ENCODE measurements around the gene RNF212. TPM values are rescaled to one million over a fixed set of nuclear protein-coding genes. Genes with fewer than 3 reads are reported as not detected.

Gene RNF212
- total RNA-seq, 4 donors from 2014 or later, result 3.4 to 9.3 (median 6.6) TPM

DNA sequence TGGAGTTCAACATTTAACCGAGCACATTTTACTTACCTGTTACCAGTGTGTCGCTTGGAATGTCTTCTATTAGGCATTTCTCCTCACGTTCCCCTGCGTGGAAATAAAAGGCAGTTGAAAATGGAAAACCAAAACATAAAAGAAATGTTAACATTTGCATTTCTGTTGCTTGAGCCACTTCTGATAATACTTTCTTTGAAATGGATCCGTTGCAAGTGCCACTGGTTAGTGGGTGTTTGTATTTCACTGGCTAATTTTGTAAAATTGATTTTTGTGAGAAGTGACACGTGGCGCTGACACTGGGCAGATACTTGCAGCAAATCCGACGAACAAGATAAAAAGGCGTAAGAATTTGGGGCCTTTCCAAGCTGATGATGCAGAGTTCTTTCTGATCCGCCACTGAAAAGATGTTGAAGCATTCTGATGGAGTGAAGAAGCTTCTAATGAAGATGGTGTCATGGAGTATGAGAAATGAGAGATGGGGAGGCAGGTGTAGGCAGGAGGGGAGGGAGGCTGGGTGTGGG is 40.3 kb upstream of the RNF212 start:
- ATAC-seq (ENCODE audit: low FRiP score) (no peak), DNase-seq (ENCODE audit: low spot score) (no peak)
- TF ChIP-seq, protein P1, sequence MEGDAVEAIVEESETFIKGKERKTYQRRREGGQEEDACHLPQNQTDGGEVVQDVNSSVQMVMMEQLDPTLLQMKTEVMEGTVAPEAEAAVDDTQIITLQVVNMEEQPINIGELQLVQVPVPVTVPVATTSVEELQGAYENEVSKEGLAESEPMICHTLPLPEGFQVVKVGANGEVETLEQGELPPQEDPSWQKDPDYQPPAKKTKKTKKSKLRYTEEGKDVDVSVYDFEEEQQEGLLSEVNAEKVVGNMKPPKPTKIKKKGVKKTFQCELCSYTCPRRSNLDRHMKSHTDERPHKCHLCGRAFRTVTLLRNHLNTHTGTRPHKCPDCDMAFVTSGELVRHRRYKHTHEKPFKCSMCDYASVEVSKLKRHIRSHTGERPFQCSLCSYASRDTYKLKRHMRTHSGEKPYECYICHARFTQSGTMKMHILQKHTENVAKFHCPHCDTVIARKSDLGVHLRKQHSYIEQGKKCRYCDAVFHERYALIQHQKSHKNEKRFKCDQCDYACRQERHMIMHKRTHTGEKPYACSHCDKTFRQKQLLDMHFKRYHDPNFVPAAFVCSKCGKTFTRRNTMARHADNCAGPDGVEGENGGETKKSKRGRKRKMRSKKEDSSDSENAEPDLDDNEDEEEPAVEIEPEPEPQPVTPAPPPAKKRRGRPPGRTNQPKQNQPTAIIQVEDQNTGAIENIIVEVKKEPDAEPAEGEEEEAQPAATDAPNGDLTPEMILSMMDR (IDR thresholded peaks at IDR 0.05), result no peak

DNA sequence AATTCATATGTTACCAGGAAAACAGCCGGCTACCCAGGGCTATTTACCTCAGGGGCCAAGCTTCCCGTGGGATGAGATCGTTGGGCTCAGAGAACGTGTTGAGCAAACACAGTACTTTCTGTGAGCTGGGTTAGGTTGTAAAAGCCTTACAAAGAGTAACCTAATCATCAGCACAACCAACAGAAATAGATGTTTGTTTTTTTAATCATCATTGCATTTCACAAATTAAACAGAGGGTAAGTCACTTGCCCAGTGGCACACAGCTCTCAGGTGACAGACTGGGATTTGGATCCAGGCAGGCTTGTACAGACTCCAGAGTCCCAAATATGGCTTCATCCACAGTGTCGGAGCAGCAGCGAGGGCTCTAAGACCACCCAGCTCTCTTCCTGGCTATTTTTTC is 38.9 kb upstream of the RNF212 start:
- TF ChIP-seq, protein P1 (IDR thresholded peaks at IDR 0.05), result no peak
- DNase-seq (ENCODE audit: low spot score) (no peak), ATAC-seq (ENCODE audit: low FRiP score) (no peak)

DNA sequence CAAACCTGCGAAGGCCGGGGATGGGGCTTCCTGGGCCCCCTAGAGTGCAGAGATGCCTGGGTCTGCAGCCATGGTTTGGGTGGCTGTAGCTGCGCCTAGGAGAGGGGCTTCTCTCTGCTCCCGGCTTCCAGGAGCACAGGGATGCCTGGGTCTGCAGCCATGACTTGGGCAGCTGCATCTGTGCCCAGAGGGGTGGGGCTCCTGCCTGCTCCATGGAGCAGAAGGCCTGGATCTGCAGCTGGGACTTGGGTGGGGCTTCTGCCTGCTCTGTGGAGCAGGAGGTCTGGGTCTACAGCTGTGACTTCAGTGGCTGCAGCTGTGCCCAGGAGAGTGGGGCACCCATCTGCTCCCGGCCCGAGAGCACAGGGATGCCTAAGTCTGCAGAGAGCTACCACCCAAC is 38.2 kb upstream of the RNF212 start:
- no peak for DNase-seq (ENCODE audit: low spot score)
- ATAC-seq (ENCODE audit: low FRiP score), result peak; percentile 18
- TF ChIP-seq, protein P1 (IDR thresholded peaks at IDR 0.05), result no peak

DNA sequence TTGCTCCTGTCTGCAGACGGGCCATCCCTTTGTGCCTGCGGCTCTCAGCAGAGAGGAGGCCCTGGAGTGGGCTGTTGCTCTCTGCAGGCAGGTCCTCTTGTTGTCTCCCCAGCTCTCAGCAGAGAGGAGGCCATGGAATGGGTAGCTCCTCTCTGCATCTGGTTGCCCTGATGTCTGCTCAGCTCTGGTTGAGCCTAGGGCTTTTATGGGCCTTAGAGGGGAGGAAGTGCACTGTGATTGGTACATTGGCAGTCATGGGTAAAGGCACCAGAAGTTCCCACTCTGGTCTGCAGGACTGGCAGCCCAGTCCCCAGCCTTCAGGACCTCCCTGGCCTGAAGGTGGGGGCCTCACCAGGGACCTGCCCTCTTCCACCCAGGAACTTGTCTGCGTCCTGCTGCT is 37.5 kb upstream of the RNF212 start:
- ATAC-seq (ENCODE audit: low FRiP score), result no peak
- TF ChIP-seq, protein P1 (IDR thresholded peaks at IDR 0.05), result no peak
- DNase-seq (ENCODE audit: low spot score), result no peak

DNA sequence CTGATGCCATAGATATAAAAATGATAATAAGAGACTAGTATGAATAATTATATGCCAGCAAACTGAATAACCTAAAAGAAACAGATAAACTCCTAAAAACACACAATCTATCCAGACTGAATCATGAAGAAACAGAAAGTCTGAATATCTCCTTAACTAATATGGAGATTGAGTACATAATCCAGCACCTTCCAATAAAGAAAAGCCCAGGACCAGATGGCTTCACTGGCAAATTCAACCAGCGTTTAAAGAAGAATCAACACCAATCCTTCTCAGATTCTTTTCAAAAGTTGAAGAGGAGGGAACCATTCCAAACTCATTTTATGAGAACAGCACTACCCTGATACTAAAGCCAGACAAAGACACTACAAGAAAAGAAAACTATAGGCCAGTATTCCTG is 26.5 kb upstream of the RNF212 start:
- DNase-seq (ENCODE audit: low spot score) (no peak), ATAC-seq (ENCODE audit: low FRiP score) (no peak)
- TF ChIP-seq, protein P1 (IDR thresholded peaks at IDR 0.05), result no peak

DNA sequence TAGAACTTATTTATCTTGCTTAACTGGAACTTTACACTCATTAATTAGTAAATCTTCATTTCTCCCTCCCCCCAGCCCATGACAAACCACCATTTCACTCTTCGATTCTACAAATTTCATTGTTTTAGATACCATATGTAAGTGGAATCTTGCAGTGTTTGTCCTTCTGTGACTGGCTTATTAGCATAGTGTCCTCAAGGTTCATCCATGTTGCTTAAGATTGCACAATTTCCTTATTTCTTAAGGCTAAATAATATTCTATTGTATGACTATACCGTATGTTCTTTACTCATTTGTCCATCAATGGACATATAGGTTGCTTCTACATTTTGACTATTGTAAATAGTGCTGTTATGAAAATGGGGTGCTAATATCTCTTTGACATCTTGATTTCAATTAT is 24.5 kb upstream of the RNF212 start:
- TF ChIP-seq, protein P1 (IDR thresholded peaks at IDR 0.05), result no peak
- no peak for DNase-seq (ENCODE audit: low spot score)
- ATAC-seq (ENCODE audit: low FRiP score), result no peak

DNA sequence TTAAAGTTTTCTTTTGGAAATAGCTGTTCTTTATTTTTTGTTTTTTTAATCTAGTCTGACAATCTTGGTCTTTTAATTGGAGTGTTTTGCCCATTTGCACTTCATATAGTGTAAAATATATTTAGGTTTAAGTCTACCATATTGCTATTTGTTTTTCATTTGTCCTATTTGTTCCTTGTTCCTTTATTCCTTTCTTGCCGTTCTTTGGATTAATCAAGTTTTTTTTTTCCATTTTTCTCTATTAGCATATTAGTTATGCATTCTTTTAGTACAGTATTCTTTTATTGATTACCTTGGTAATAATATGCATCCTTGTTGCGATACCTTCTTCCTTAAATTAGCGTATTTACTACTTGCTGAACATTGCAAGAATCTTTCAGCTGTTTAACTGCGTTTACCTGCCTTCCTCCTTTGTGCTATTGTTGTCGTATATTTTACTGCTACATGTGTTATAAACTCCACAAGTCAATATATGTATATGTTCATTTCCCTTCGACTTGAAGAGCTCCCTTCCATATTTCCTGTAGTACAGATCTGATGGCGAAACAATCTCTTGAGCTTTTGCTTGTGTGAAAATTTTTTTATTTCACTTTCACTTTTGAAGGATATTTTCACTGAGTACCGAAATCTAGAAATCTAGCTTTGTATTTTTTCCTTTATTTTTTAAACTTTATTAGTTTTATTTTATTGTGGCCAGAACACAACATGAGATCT is 23.9 kb upstream of the RNF212 start:
- ATAC-seq (ENCODE audit: low FRiP score) (no peak), DNase-seq (ENCODE audit: low spot score) (no peak)
- TF ChIP-seq, protein P1 (IDR thresholded peaks at IDR 0.05), result no peak
